HT-29 (cell line): ENCODE results near the gene RTCB. TPM values are rescaled to one million over a fixed set of nuclear protein-coding genes. Genes with fewer than 3 reads are reported as not detected.

ENCODE experiments used
- DNase-seq: peaks from one replicate; pipeline ENCODE4 v3.0.0-alpha.2; 2015; ENCODE audit warnings: low spot score
- small RNA-seq: library from RNA; depleted of rRNA; stranded (forward); fragments of <200 nt; gene quantifications from one replicate; pipeline ENCODE3, GENCODE V24; 2014
- total RNA-seq: library from RNA; depleted of rRNA; stranded (reverse); fragments of >200 nt; shearing (Covaris generic); gene quantifications from 2 replicates; pipeline ENCODE4 v1.2.3, GENCODE V29; 2014; rRNA removed

The RTCB gene
- total RNA-seq, 1 experiment from 2014 or later: 47.6 TPM

GRCh38 chr22:32339190-32340012 is 72.6 kb downstream of the RTCB start:
- DNase-seq: no peak

- no peak for DNase-seq
Measured at GRCh38 chr22:32338757-32339156, 73.3 kb downstream of the RTCB start.

Small RNAs within 50 kb of the gene (small RNA-seq; reads per million reads assigned to genes)
- not detected for gene AL021937.2
- gene IGLVIVOR22-2: not detected
- not detected for gene RF02171
- gene RF02172: not detected

Other genes starting within 250 kb of the RTCB start
- gene RFPL2, start 207.2 kb downstream of the RTCB start, total RNA-seq: not detected in 2 replicates
- gene SLC5A4, start 156.9 kb downstream of the RTCB start, total RNA-seq: not detected in 2 replicates
- not detected in 2 replicates for gene RFPL3, start 54.4 kb downstream of the RTCB start, total RNA-seq
- gene BPIFC, start 52.2 kb upstream of the RTCB start, total RNA-seq: 0.37 TPM in 1 of 2 replicates, not detected in the other
- gene FBXO7, start 62.6 kb upstream of the RTCB start, total RNA-seq: 49.1 and 54.9 TPM in 2 replicates